GM12892 (cell line): ENCODE measurements around the gene FAM228B.

ENCODE experiments used
- POLR2A ChIP-seq: IDR thresholded peaks from 2 replicates; pipeline ENCODE4 v1.6.1; 2011; ENCODE audit warnings: low read depth, low read length, control low read depth
- POLR2AphosphoS5 ChIP-seq: IDR thresholded peaks from 2 replicates; pipeline ENCODE4 v1.6.1; 2011; ENCODE audit warnings: low read depth, low read length, control low read depth
- TAF1 ChIP-seq: IDR thresholded peaks from 2 replicates; pipeline ENCODE4 v1.6.1; 2011; ENCODE audit warnings: low read depth, mild to moderate bottlenecking, control low read depth, low read length, borderline replicate concordance

- TF ChIP-seq POLR2A, result no peak
- TF ChIP-seq POLR2AphosphoS5, result no peak
- no peak for TF ChIP-seq TAF1
Observed at GRCh38 chr2:24115057-24115456, 8.2 kb upstream of the FAM228B start.
